Measurements from ENCODE around the gene PRUNE2.
"Not testable (repeated sequence)": the region's sequence is repeated elsewhere in the genome, so short reads cannot be mapped to it uniquely, and the experiment has no call there.

The PRUNE2 gene

DNA sequence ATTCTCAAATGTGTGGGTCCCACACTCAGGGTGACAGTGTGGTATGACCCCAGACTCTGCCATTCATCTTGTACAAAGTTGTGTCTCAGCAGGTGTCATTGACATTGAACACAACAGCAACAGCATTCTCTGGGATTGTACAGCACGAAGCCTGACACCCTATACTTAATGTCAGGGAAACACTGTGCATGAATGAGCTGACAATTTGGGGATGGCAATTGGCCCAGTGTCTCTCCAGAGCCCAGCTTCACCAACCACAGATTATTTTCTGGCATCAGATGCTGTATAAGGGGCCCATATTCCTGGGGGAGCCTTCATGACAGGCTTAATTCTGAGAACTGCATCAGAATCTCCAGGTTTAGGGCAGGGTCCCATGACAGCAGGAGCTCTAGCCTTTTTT is 303.7 kb downstream of the PRUNE2 start:
- DNase-seq (ENCODE audit: low read depth) = no peak

DNA sequence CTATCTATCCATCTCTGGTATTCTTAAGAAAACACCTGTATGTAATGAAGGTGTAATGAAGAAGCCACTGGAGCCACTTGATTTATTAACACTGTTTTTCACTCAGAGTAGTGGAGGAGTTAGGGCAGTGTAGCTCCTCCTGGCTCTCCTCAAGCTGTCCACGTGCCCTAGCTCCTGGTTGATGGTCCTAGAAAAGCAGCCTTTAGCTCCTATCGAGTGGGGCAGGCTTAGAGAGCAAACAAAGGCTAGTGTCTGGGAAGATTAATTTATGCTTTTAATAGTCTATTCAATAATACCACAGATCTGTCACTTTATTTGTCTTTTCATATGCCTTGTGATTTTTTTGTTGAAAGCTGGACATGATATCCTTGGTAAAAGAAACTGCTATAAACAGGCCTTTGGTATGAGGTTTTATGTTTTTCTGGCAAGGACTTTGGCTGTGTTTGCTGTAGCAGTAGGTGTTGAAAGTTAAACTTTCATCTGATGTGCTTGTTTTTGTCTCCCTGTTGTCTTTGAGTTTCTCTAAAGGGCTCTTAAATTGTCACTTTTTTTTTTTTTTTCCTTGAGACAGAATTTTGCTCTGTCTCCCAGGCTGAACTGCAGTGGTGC is 305.8 kb downstream of the PRUNE2 start:
- no peak for DNase-seq (ENCODE audit: low read depth)

DNA sequence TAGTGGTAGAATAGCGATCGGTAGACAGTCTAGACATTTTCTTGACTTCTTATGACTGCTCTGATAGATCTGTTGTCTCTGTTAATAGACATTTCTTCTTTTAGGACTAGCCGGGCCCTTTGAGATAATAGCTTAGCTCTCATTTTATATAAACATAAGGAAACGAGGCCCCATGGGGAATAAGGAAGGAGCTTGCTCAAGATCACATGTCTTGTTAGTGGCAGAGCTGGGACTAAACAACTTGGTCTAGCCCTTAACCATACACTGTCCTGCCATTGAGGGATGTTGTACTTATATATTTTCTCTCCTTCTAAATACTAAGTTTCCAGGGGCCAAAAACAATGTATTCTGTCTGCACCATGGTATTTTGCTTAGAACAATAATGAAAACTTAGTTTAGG is 306.9 kb downstream of the PRUNE2 start:
- DNase-seq (ENCODE audit: low read depth) = no peak

DNA sequence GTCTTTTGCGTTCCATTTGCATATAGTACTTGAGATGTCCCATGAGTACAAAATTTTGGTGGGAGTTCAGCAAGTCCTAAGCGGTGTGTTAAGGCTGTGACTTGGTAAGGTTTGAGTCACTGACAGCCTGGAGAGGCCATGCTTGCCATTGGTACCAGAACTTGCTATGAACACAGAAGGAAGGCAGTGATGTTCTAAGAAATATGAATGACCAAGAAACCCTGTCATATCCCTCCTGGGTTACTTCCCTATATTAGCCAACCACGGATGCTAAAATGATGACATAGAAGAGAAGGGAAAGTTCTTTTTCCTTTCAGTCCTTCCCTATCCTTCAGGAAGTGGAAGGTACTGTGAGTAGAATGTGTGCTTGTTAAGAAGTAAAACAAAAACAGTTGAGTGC is 310.3 kb downstream of the PRUNE2 start:
- no peak for DNase-seq (ENCODE audit: low read depth)

DNA sequence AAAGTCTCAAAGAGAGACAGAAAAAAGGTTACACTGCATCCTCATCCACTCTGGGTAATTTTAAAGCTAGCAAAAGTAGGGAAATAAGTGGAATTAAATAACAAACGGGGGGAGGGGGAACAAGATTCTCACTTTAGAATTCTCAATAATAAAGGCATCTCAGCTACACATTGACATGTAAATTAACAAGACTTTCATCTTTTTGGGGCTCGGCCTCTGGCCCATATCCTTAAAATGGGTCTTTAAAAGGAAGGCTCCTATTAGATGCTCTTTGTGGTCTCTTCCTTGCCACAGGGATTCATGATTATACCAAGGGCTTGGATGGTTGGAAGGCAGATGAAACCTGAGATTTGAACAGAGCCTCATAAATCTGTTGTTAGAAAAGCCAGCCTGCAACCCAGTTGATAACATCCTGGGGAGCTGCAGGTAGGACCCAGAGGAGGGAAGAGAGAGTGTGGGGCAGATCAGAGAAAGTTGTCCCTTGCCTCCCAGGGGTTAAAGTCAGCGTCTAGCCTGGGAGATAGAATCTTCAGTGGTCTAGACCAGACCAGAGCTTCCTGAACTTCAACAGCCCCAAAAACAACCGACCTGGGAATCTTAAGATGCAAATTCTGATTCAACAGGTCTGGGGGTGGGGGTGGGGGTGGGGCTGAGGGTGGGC is 311.0 kb downstream of the PRUNE2 start:
- no peak for DNase-seq (ENCODE audit: low read depth)

DNA sequence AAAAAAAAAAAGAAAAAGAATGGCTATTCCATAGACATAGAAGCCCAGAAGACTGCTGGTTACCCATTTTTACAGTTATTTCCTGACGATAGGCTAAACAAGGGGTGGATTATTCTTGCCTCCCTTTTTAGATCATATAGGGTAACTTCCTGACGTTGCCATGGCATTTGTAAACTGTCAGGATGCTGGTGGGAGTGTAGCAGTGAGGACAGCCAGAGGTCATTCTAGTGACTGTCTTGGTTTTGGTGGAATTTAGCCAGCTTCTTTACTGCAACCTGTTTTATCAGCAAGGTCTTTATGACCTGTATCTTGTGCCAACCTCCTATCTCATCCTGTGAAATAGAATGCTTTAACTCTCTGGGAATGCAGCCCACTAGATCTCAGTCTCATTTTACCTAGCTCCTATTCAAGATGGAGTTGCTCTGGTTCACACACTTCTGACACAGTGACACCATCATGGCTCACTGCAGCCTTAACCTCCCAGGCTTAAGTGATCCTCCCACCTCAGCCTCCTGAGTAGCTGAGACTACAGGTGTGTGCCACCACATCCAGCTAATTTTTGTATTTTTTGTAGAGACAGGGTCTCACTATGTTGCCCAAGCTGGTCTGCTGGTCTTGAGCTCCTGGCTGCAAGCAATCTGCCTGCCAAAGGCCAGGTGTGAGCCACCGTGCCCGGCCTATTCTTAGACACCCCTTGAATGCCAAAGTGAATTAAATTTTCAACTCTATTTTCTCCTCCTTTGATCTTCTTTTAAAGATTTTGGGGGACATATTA is 311.8 kb downstream of the PRUNE2 start:
- DNase-seq (ENCODE audit: low read depth) = not testable (repeated sequence)

DNA sequence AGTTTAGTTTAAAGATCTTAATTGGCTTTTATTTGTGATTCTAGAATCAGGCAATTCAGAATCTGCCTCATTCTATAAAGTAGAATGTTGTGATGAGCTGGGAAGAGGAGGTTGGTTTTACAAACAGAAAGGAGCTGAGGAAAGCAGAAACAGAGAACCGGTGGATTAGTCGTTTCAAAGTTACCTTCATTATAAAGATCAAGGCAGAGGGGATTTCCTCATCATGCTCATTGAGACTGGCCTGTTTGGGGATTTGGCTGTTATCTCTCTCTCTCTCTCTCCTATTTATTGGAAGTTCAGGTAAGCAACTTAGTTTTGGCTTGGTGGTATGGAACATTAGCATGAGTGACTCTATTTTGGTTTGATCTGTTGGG is 313.0 kb downstream of the PRUNE2 start:
- DNase-seq (ENCODE audit: low read depth) = no peak

DNA sequence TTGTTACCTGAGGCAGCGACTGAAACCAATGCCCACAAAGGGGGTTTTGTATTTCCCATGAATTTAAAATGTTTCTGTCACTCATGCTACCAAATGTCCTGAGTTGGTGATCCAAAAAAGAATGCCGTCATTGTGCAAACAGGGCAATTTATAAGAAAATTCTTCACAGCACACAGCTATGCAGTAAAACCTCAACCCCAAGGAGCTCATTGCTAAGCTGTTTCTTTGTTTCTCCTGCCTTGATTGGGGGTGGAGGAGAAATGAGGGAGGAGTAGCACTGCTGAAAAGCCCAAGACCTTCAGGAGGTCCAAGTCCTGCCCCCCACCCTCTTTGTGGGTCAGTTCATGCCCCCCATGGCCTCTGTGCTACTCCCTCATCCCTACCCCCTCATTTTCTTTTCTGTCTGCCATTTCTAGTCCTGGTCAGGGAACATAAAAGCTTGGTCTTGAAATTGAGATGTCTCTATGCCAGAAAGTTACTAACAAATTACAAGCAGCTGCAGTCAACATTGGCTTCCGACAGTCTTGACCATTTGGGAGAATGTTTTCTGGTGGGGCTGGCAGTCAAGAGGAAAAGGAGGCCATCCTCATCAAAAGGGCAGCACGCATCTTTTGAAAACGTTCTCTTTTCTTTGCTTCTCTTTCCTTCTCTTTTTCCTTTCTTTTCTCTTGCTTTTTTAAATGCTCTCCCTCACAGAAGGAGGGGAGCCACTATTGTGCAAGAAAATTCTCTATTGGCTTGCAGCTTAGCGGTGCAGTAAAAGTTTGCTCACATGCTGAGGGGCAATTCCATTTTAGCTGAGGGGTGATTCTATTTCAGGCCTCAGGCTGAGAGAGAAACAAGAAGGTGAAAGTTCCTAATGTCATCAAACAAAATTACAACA is 313.6 kb downstream of the PRUNE2 start:
- no peak for DNase-seq (ENCODE audit: low read depth)

DNA sequence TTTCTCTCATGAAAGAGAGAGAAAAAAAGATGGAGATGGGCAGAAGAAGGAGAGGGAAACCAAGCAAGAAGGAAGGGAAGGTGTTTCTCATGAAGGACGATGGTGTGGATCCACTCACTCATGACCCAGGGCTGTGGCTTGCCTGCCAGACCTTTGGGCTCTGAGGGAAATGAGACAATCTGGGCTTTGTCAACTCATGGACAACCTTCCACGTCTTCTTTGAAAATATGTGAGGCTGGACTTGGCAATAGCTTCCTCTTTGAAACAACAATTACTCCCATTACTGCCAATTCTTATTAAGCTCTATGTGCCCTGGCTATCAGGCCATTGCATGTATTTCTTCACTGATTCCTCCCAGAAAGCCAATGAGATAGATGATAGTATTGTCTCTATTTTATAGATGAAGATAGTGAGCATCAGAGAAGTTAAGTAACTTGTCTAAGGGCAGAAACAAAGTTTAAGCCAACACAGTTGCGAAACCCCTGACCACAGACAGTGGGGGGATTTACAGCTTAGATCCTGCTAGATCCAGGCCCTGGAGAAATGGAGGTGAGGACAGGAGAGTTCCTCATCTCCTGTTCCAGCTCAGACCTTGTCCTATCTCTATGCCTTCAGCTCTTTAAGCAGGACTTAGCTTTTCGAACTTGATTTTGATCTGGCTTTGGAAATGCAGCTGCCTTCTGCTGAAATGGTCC is 314.5 kb downstream of the PRUNE2 start:
- no peak for DNase-seq (ENCODE audit: low read depth)

DNA sequence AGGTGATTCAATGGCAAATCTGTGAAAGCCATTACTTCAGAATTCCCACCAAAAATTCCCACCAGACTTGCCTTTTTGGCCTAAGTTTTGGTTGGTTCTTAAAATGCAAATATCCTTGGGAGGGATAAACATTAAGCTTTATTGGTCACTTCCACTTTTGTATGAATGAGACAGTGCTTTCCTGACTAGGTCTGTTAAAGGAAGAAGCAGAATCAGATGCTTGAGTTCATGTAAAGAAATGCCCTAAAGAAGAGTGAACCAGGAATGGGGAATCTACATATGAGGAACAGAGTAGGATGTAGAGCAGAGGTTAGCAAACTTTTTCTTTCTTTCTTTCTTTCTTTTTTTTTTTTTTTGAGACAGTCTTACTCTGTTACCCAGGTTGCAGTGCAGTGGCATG is 317.6 kb downstream of the PRUNE2 start:
- DNase-seq (ENCODE audit: low read depth) = no peak

DNA sequence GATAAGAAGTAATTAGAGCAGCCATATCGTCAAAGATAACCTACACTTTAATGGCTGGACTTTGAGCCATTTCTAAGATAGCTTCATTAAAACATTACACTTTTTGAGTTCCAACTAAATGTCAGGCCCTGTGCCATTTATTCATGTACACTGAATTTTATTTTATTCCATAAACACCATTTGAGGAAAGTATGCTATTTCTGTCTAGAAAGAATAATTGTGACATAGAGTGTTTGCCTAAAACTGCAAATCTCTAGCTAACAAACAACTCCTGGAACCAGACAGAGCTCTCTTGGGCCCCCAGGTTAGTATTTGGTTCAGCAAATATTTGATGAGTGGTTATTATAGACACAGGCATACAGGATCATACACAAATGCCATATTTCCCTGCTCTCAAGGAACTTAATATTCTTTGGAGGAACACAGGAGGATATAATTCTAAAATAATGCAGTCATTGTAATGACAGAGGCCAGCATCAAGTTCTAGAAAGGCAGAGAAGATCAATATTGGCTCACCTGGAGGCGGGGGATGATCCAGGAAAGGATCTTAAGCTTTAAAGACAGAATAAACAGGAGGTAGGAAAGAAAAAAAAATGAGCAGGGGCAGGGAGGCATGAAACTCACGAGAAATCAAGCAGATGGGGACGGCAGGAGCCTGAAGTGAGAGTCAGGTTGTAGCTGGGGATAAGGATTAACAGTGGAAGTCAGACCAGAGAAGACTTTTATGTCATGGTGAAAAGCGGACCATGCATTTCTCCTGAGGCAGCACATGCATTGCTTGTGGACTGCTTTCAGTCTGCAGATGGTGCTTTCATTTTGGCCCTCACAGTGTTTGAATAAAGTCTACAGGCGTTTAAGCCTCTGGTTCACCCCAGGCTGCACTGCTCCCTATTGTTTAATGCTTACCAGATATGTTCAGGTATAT is 319.3 kb downstream of the PRUNE2 start:
- DNase-seq (ENCODE audit: low read depth) = no peak

DNA sequence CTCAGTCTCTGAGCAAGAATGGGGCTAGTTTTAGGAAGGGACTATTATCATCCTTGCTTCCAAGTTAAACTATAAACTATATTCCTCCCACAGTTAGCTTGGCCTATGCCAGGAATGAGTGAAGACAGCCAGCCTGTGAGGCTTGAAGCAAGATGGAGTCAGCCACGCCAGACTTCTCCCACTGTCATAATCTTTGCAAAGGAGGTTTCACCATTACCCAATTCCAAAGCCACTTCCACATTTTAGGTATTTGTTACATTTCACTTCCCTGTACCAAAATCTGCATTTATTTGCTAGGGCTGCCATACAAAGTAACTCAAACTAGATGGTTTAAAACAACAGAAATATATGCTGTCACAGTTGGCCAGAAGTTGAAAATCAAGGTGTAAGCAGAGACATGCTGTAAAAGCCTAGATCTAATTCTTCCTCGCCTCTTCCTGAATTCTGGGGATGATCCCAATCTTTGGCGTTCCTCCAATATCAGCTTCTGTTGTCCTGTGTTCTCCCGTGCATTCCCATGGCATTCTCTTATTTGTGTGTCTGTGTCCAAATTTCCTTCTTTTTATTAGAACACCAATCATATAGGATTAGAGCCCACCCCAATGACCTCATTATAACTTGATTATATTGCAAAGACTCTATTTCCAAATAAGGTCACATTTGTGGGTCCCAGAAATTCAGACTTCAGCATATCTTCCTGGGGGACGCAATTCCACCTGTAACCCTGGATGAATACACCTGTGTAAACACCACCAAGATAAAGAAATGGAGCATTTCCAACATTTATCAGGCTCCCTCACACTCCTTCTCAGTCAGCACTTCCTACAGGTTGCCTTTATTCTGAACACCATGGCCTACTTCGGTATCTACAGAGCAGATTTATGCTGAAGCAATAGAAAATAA is 320.2 kb downstream of the PRUNE2 start:
- no peak for DNase-seq (ENCODE audit: low read depth)

DNA sequence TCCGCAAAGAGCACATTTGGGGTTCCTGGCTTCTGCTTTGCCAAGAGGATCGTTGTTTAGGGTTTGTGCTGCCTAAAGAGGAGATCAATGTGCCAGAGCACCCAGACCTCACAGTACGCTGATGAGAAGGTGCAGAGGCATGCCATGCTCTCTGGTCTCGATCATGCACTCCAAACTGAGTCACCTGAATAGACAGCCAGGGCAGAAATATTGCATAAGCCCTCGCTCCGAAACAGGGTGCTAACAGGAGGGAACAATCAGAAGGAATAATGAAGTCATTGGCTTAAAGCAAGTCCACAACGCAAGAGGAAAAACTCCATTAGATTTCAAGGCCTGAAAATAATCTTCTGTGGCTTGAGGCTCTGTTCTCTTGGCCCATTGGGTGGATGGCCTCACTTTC is 322.7 kb downstream of the PRUNE2 start:
- no peak for DNase-seq (ENCODE audit: low read depth)

DNA sequence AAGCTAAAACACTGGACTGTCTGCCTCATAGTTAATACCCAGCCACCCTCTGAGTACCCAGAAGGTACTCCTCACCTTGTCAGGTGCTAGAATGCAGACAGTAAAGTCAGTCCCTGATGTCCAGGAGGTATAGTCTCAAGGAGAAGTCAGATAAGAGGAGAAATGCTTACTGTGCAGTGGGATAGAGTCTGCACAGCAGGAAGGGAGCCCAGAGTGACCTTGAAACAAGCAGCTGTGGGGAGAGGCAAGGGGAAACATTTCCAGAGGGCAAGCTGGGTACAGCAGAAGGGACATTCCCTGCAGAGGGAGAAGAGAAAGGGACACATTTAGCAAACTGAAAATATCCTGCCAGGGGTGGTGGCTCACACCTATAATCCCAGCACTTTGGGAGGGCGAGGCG is 324.2 kb downstream of the PRUNE2 start:
- DNase-seq (ENCODE audit: low read depth) = no peak

DNA sequence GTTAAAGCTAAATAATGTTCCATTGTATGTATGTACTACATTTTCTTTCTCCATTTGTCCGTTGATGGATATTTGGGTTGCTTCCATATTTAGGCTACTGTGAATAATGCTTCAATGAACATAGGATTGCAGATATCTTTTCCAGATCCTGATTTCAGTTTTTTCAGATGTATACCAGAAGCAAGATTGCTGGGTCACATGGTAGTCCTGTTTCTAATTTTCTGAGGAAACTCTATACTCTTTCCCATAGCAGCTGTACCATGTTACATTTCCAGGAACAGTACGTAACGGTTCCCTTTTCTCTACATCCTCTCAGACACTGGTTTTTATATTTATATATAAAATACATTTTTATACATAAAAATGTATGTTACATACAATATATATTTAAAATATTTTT is 325.1 kb downstream of the PRUNE2 start:
- no peak for DNase-seq (ENCODE audit: low read depth)

DNA sequence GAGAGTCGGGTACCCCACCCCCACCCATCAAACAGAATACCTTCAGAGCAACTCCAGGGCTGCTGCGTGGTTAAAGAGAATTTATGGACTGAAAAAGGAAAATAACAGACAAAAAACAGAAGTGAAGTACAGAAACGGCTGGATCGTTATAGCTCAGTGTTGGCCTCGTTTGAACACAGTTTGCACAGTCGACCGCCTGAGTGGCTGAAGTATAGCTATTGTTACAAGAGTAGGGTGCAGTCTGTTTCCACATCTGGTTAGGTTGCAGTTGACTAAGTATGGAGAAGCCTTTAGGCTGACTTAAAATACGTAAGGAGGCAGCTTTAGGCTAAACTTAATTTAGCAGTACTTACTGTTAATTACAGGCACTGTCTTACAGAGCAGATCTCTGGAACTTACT is 325.7 kb downstream of the PRUNE2 start:
- DNase-seq (ENCODE audit: low read depth) = no peak

DNA sequence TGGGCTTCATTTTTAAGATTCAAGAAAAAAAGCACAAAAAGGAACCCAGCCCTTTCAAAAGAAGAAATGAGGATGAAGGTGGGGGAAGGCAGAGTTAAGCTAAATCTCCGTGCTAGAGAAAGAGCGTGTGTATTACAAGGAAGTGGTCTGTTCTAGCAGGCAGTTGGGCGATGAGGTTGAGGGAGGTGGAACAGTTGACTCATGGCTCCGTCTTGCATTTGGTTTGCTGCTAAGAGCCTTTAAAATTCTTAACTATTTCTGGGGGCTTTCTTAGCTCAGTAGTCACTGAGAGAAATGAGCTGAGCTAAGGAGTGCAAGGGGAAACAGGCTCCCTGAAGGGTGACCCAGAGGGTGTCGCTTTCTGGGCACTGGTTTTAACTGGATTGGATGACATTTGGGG is 329.6 kb downstream of the PRUNE2 start:
- DNase-seq (ENCODE audit: low read depth) = peak; percentile 55

DNA sequence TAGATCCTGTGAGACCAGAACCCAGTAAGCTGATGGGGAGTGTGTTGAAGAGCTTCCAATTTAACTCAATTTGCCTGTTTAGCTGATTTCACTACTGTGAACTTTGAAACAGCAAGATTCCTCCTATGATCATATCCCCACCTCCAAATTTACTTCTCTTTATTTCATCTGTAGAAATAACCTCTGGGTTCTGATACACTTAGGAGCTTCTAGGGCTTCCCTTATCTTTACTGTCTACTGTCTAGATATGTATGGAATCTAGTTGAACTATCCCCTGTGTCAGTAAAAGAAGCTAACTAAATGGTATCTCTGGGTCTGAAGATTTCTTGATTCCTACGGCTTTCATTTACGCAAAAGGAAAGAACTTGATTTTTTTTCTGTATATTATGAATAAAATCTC is 330.2 kb downstream of the PRUNE2 start:
- DNase-seq (ENCODE audit: low read depth) = no peak

DNA sequence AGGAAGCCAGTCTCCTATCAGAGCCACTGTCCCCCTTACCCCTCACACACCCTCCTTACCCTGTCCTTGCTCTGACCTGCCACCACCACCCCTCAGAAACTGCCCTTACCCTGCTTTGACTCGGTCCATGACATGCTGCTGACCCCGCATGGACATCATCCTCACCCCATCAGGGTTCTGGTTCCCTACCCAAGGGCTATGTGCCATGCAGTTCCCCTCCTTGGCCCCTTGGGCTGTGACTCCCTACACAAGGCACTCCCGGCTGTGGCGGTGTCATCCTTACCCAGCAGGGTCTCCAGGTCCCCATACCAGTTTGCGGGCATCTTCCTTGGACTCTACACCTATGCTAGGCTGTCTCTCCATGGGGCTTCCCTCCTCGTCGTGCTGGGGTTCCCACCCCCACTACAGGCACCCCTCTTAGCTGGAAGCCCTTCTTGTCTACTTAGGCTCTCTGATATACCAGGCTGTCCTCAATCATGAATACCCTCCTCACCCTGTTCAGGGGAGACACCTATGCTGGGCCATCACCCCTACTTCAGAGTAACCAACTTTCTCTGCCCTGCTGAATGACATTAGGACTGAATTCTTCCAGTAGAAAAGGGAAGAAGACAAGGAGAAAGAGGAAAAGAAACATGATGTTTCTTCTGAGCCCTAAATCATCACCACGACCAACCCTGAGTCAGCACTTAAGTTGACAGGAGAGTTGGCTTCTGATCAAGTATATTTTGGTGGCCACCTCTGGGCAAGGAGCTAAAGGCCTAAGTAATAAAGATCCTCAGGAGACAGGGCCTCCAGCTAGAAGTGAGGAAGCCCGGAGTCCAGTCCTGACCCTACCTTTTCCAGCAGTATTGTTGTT is 331.8 kb downstream of the PRUNE2 start:
- no peak for DNase-seq (ENCODE audit: low read depth)
